Measurements from ENCODE around the gene TOP3B. TPM values are rescaled to one million over a fixed set of nuclear protein-coding genes. Genes with fewer than 3 reads are reported as not detected.

Gene TOP3B
- total RNA-seq, 1 experiment from 2014 or later = 29.3 TPM

DNA sequence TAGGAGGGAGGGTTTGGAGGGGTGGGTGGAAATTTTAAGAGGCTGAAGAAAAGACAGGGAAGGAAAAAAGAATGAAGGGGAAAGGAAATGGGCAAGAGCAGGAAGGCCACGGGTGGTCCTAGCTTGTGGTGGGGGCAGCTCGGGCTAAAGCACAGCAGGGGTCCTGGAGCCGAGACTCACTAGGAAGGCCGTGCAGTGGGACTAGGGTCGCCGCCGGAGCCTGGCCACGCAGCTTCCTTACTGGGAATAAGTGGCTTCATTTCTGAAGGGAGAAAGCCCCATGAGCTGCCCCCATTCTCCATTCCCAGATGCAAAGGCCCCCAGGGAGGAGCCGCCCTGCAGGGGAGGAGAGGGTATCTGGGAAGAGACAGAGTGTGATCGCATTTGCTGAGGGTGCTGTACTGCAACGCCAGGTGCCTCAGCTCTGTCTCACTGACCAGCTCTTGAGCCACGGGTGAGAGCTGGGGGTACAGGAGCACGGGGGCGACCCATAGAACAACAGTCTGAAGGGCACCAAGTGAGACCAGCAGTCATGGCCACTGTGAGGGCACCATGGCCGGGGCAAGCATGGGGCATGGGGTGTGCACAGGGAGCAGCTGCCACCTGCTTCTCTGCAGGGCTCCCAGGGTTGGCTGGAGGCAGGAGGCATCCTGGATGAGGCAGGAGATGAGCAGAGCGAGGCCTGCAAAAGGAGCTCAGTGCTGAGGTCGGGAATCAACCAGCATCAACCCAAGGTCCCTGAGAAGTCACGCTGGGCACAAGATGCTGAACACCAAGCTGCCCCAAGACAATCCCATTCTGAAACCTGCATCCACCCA lies 11.6 kb downstream of the TOP3B start:
- no peak for DNase-seq (ENCODE audit: unreplicated experiment)
- CTCF ChIA-PET = interaction anchor here (0.6 to 4.4 kb wide), 7 partner anchors 9 to 524 kb away, joined by 4 to 37 read pairs (median 4); partner anchors contain the start of gene TOP3B
- TF ChIP-seq, protein P1, sequence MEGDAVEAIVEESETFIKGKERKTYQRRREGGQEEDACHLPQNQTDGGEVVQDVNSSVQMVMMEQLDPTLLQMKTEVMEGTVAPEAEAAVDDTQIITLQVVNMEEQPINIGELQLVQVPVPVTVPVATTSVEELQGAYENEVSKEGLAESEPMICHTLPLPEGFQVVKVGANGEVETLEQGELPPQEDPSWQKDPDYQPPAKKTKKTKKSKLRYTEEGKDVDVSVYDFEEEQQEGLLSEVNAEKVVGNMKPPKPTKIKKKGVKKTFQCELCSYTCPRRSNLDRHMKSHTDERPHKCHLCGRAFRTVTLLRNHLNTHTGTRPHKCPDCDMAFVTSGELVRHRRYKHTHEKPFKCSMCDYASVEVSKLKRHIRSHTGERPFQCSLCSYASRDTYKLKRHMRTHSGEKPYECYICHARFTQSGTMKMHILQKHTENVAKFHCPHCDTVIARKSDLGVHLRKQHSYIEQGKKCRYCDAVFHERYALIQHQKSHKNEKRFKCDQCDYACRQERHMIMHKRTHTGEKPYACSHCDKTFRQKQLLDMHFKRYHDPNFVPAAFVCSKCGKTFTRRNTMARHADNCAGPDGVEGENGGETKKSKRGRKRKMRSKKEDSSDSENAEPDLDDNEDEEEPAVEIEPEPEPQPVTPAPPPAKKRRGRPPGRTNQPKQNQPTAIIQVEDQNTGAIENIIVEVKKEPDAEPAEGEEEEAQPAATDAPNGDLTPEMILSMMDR (IDR thresholded peaks at IDR 0.05; ENCODE audit: unreplicated experiment) = no peak
- no peaks in the 10 kb centered on the region for H3K9me3 Mint-ChIP-seq (ENCODE audit: unreplicated experiment)
- no peak overlapping the region for H3K4me3 Mint-ChIP-seq (ENCODE audit: unreplicated experiment)
- H3K27me3 Mint-ChIP-seq (ENCODE audit: insufficient read depth, unreplicated experiment) = no peaks in the 10 kb centered on the region
- no peak overlapping the region for H3K27ac Mint-ChIP-seq (ENCODE audit: low read depth, unreplicated experiment)
- H3K4me1 Mint-ChIP-seq (ENCODE audit: insufficient read depth, unreplicated experiment) = no peaks in the 10 kb centered on the region
- no TSS peak for BruUV-seq (replicated peaks)
- POLR2A ChIA-PET = interaction anchor here (2.8 kb wide), 1 partner anchor 11 kb away, joined by 18 read pairs; the partner anchor contains the start of gene TOP3B
- intact Hi-C loops (cut with micrococcal nuclease) = no loop called here
- peaks cover 72% of the 10 kb centered on the region for H3K36me3 Mint-ChIP-seq (ENCODE audit: insufficient read depth, unreplicated experiment)

DNA sequence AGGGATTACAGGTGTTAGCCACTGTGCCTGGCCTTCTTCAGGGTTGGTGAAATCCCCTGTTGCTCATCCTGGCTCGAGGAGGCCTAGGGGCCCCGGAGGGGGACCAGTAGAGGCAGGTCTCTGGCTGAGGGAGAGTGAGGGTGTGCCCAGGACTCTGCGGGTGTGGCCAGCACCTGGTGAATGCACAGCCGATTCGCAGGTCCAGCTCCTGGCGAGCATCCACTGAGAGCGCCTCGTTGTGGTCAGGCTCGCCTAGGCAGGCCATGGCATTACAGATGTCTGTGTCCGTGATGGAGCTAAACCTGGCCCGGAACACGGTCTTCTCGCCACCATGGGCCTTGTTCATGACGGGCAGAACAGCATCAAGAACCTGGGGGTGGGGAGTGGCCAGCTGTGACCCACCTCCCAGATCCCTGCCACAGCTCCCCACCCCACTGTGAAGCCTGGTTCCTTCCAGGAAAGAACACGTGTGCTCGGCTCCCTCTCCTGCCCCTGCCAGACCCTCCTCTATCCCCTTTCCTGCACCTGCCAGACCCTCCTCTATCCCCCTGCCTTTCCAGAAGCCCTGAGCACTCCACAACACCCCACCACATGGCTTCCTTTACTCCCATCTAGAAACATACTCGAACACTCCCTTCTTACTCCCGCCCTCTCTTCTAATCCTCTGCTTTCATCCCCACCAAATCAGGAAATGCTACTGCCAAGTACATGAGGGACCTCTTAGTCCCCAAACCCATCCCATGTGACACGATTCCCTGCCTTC lies 12.4 kb downstream of the TOP3B start:
- TF ChIP-seq, protein P1 (IDR thresholded peaks at IDR 0.05; ENCODE audit: unreplicated experiment) = no peak
- BruUV-seq (replicated peaks) = no TSS peak

DNA sequence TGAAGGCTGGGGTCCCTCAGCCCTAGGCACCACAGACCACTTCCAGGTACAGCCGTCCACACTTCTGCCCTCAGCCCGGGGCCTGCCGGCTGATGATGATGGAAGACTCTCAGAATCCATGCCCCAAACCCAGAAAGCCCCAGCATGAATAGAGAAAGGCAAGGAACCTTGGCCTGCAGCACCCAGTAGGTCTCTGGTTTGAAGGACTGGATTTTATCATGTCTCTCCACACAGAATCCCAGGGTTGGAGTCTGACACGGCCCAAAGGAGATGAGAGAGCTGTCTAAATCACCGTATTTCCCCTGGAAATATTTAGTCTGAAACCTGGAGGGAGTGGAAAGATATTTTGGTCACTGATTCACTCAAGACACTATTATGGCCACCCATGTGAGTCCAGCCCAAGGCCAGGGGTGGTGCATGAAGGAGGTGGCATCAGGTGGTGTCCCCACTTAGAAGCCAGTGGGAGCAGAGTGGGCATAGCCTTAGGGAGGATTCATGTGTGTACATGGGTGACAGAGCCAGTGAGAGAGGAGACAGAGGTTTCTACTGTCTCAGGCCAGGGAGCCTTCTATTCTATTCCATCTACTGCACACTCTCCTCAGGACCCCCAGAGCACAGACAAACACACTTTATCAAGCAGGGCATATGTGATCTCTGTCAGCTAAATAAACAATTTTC lies 14.0 kb downstream of the TOP3B start:
- Mint-ChIP-seq H3K9me3 (ENCODE audit: unreplicated experiment) (no peaks in the 10 kb centered on the region), H3K4me1 (ENCODE audit: insufficient read depth, unreplicated experiment) (no peaks in the 10 kb centered on the region), H3K36me3 (ENCODE audit: insufficient read depth, unreplicated experiment) (peaks cover 72% of the 10 kb centered on the region), H3K27ac (ENCODE audit: low read depth, unreplicated experiment) (no peak overlapping the region), H3K4me3 (ENCODE audit: unreplicated experiment) (no peak overlapping the region), H3K27me3 (ENCODE audit: insufficient read depth, unreplicated experiment) (no peaks in the 10 kb centered on the region)
- intact Hi-C loops (cut with micrococcal nuclease) = no loop called here
- POLR2A ChIA-PET = no interaction called here
- DNase-seq (ENCODE audit: unreplicated experiment) = no peak
- TF ChIP-seq, protein P1 (IDR thresholded peaks at IDR 0.05; ENCODE audit: unreplicated experiment) = no peak
- no TSS peak for BruUV-seq (replicated peaks)
- CTCF ChIA-PET = interaction anchor here (1.1 to 3.7 kb wide), 2 partner anchors 15 to 87 kb away, joined by 7 to 17 read pairs; partner anchors contain the start of gene PPM1F

More for the DNA sequence above, 12.4 kb downstream of the TOP3B start:
- H3K9me3 Mint-ChIP-seq (ENCODE audit: unreplicated experiment) = no peaks in the 10 kb centered on the region
- intact Hi-C loops (cut with micrococcal nuclease) = no loop called here
- ChIA-PET CTCF (interaction anchor here (0.6 to 4.4 kb wide), 2 partner anchors 12 to 524 kb away, joined by 4 to 37 read pairs; partner anchors contain the start of gene TOP3B), POLR2A (interaction anchor here (0.5 to 2.8 kb wide), 2 partner anchors 12 to 782 kb away, joined by 3 to 18 read pairs; partner anchors contain the start of gene TOP3B)
- H3K27ac Mint-ChIP-seq (ENCODE audit: low read depth, unreplicated experiment) = no peak overlapping the region
- no peaks in the 10 kb centered on the region for H3K4me1 Mint-ChIP-seq (ENCODE audit: insufficient read depth, unreplicated experiment)
- peaks cover 75% of the 10 kb centered on the region for H3K36me3 Mint-ChIP-seq (ENCODE audit: insufficient read depth, unreplicated experiment)
- no peak overlapping the region for H3K4me3 Mint-ChIP-seq (ENCODE audit: unreplicated experiment)
- no peaks in the 10 kb centered on the region for H3K27me3 Mint-ChIP-seq (ENCODE audit: insufficient read depth, unreplicated experiment)
- DNase-seq (ENCODE audit: unreplicated experiment) = no peak

Data from MCF 10A (cell line).